IMR-90 (cell line): ENCODE measurements around the gene P4HA1.
"Not testable (repeated sequence)": the region's sequence is repeated elsewhere in the genome, so short reads cannot be mapped to it uniquely, and the experiment has no call there.

Experiments
- BHLHE40 ChIP-seq: fragments of 150-350 bp; IDR thresholded peaks from 2 replicates; pipeline ENCODE4 v1.6.1; 2016; ENCODE audit warnings: mild to moderate bottlenecking, low read depth, low read length
- CTCF ChIP-seq: conservative IDR thresholded peaks from 2 replicates; pipeline ENCODE4 v1.5.1; 2012; ENCODE audit warnings: mild to moderate bottlenecking, low read depth, low read length, improper control_type of control experiment

- TF ChIP-seq CTCF, BHLHE40: not testable (repeated sequence)
Measured at GRCh38 chr10:73023455-73024070, 73.1 kb downstream of the P4HA1 start.
